ENCODE data around the gene GGT6. TPM values are rescaled to one million over a fixed set of nuclear protein-coding genes. Genes with fewer than 3 reads are reported as not detected.

Gene GGT6
- total RNA-seq, 1 donor = not detected

GRCh38 chr17:4588391-4588790 is 28.0 kb upstream of the GGT6 start:
- Histone ChIP-seq H4K20me1 (ENCODE audit: insufficient read depth, low read length) (no peaks in the 10 kb centered on the region), H3K27me3 (ENCODE audit: insufficient read depth, low read length) (peaks cover 38% of the 10 kb centered on the region), H3K36me3 (ENCODE audit: insufficient read depth, low read length) (no peaks in the 10 kb centered on the region), H2AFZ (ENCODE audit: low read length) (no peak overlapping the region), H3K4me3 (ENCODE audit: insufficient read depth, low read length) (no peak overlapping the region), H3K27ac (ENCODE audit: low read depth, low read length) (no peak overlapping the region), H3K9me3 (ENCODE audit: low read depth, low read length) (no peaks in the 10 kb centered on the region), H3K79me2 (ENCODE audit: insufficient read depth, low read length) (no peaks in the 10 kb centered on the region), H3K4me1 (ENCODE audit: insufficient read depth, low read length) (no peaks in the 10 kb centered on the region), H3K4me2 (ENCODE audit: insufficient read depth, low read length) (no peak overlapping the region)
- TF ChIP-seq CTCF (IDR thresholded peaks at IDR 0.05; ENCODE audit: extremely low read depth, low read depth, low read length) = no peak
- peak; percentile 71 for DNase-seq (ENCODE audit: insufficient read length, low spot score, missing footprints)

- Histone ChIP-seq H3K36me3 (ENCODE audit: insufficient read depth, low read length) (no peaks in the 10 kb centered on the region), H2AFZ (ENCODE audit: low read length) (no peak overlapping the region), H4K20me1 (ENCODE audit: insufficient read depth, low read length) (no peaks in the 10 kb centered on the region), H3K4me3 (ENCODE audit: insufficient read depth, low read length) (no peak overlapping the region), H3K27ac (ENCODE audit: low read depth, low read length) (no peak overlapping the region), H3K4me1 (ENCODE audit: insufficient read depth, low read length) (no peaks in the 10 kb centered on the region), H3K4me2 (ENCODE audit: insufficient read depth, low read length) (no peak overlapping the region), H3K79me2 (ENCODE audit: insufficient read depth, low read length) (no peaks in the 10 kb centered on the region), H3K9me3 (ENCODE audit: low read depth, low read length) (no peaks in the 10 kb centered on the region), H3K27me3 (ENCODE audit: insufficient read depth, low read length) (peaks cover 44% of the 10 kb centered on the region)
- peak; percentile 79 for DNase-seq (ENCODE audit: insufficient read length, low spot score, missing footprints)
- no peak for TF ChIP-seq CTCF (IDR thresholded peaks at IDR 0.05; ENCODE audit: extremely low read depth, low read depth, low read length)
Measured at GRCh38 chr17:4587803-4588202, 27.4 kb upstream of the GGT6 start.

GRCh38 chr17:4587195-4587594 is 26.8 kb upstream of the GGT6 start:
- Histone ChIP-seq H3K27ac (ENCODE audit: low read depth, low read length) (no peak overlapping the region), H3K4me3 (ENCODE audit: insufficient read depth, low read length) (no peak overlapping the region), H3K4me2 (ENCODE audit: insufficient read depth, low read length) (no peak overlapping the region), H3K4me1 (ENCODE audit: insufficient read depth, low read length) (no peaks in the 10 kb centered on the region), H4K20me1 (ENCODE audit: insufficient read depth, low read length) (no peaks in the 10 kb centered on the region), H3K36me3 (ENCODE audit: insufficient read depth, low read length) (no peaks in the 10 kb centered on the region), H2AFZ (ENCODE audit: low read length) (no peak overlapping the region), H3K79me2 (ENCODE audit: insufficient read depth, low read length) (no peaks in the 10 kb centered on the region), H3K27me3 (ENCODE audit: insufficient read depth, low read length) (peaks cover 49% of the 10 kb centered on the region), H3K9me3 (ENCODE audit: low read depth, low read length) (no peaks in the 10 kb centered on the region)
- DNase-seq (ENCODE audit: insufficient read length, low spot score, missing footprints) = peak; percentile 80
- TF ChIP-seq CTCF (IDR thresholded peaks at IDR 0.05; ENCODE audit: extremely low read depth, low read depth, low read length) = no peak

- no peaks in the 10 kb centered on the region for H3K9me3 ChIP-seq (ENCODE audit: low read depth, low read length)
- H3K4me1 ChIP-seq (ENCODE audit: insufficient read depth, low read length) = no peaks in the 10 kb centered on the region
- no peaks in the 10 kb centered on the region for H3K36me3 ChIP-seq (ENCODE audit: insufficient read depth, low read length)
- H3K4me3 ChIP-seq (ENCODE audit: insufficient read depth, low read length) = no peak overlapping the region
- H3K79me2 ChIP-seq (ENCODE audit: insufficient read depth, low read length) = no peaks in the 10 kb centered on the region
- no peaks in the 10 kb centered on the region for H4K20me1 ChIP-seq (ENCODE audit: insufficient read depth, low read length)
- no peak overlapping the region for H3K4me2 ChIP-seq (ENCODE audit: insufficient read depth, low read length)
- TF ChIP-seq CTCF (IDR thresholded peaks at IDR 0.05; ENCODE audit: extremely low read depth, low read depth, low read length) = no peak
- no peak overlapping the region for H3K27ac ChIP-seq (ENCODE audit: low read depth, low read length)
- peaks cover 44% of the 10 kb centered on the region for H3K27me3 ChIP-seq (ENCODE audit: insufficient read depth, low read length)
- no peak overlapping the region for H2AFZ ChIP-seq (ENCODE audit: low read length)
- peak; percentile 86 for DNase-seq (ENCODE audit: insufficient read length, low spot score, missing footprints)
Measured at GRCh38 chr17:4586043-4586442, 25.7 kb upstream of the GGT6 start.

Data from osteoblast (primary cell).